Neural progenitor cell (in vitro differentiated cells): ENCODE data around the gene FAM234A. TPM values are rescaled to one million over a fixed set of nuclear protein-coding genes. Genes with fewer than 3 reads are reported as not detected.

Experiments used
- DNase-seq: peaks from one replicate; pipeline ENCODE4 v3.0.0-alpha.2; 2016; ENCODE audit warnings: low spot score
- H2AFZ ChIP-seq: fragments of 200-600 bp; sonication (generic); replicated peaks from 2 replicates; pipeline ENCODE4 v1.6.1; 2016; ENCODE audit warnings: antibody characterized with exemption
- H3F3A ChIP-seq: fragments of 200-600 bp; sonication (generic); 2 replicates; pipeline ENCODE4 v1.6.1; 2016; ENCODE audit warnings: antibody characterized with exemption, low read depth
- H3K27ac ChIP-seq: fragments of 200-600 bp; sonication (generic); 2 replicates; pipeline ENCODE4 v1.5.1; 2016; ENCODE audit warnings: mild to moderate bottlenecking
- H3K27me3 ChIP-seq: fragments of 200-600 bp; sonication (generic); 2 replicates; pipeline ENCODE4 v1.6.1; 2016; ENCODE audit warnings: mild to moderate bottlenecking, moderate library complexity
- H3K36me3 ChIP-seq: fragments of 200-600 bp; sonication (generic); 2 replicates; pipeline ENCODE4 v1.5.1; 2016
- H3K4me1 ChIP-seq: fragments of 200-600 bp; sonication (generic); 2 replicates; pipeline ENCODE4 v1.6.1; 2016; ENCODE audit warnings: mixed run types
- H3K4me2 ChIP-seq: fragments of 200-600 bp; sonication (generic); 2 replicates; pipeline ENCODE4 v1.6.1; 2016
- H3K4me3 ChIP-seq: fragments of 200-600 bp; sonication (generic); 2 replicates; pipeline ENCODE4 v1.5.1; 2016
- H3K79me2 ChIP-seq: fragments of 200-600 bp; sonication (generic); 2 replicates; pipeline ENCODE4 v1.6.1; 2016; ENCODE audit warnings: low read depth
- H3K9ac ChIP-seq: fragments of 200-600 bp; sonication (generic); 2 replicates; pipeline ENCODE4 v1.6.1; 2016
- H3K9me3 ChIP-seq: fragments of 200-600 bp; sonication (generic); 2 replicates; pipeline ENCODE4 v1.5.1; 2016; ENCODE audit warnings: low read depth
- H4K20me1 ChIP-seq: fragments of 200-600 bp; sonication (generic); 2 replicates; pipeline ENCODE4 v1.6.1; 2016; ENCODE audit warnings: low read depth
- H3K27ac Mint-ChIP-seq: 3 replicates; pipeline ENCODE4 v1.8.0; 2021; ENCODE audit warnings: mixed read lengths
- H3K27me3 Mint-ChIP-seq: 2 replicates; pipeline ENCODE4 v1.8.0; 2022; ENCODE audit warnings: low read depth, mild to moderate bottlenecking, inconsistent platforms, moderate library complexity, mixed read lengths; ENCODE audit not compliant: insufficient read depth
- H3K36me3 Mint-ChIP-seq: 3 replicates; pipeline ENCODE4 v1.8.0; 2021; ENCODE audit warnings: mixed read lengths
- H3K4me1 Mint-ChIP-seq: 3 replicates; pipeline ENCODE4 v1.8.0; 2021; ENCODE audit warnings: mixed read lengths
- H3K4me3 Mint-ChIP-seq: 3 replicates; pipeline ENCODE4 v1.8.0; 2021; ENCODE audit warnings: mild to moderate bottlenecking, moderate library complexity, mixed read lengths
- H3K9me3 Mint-ChIP-seq: 3 replicates; pipeline ENCODE4 v1.8.0; 2020; ENCODE audit warnings: mixed read lengths
- CTCF ChIP-seq: fragments of 200-600 bp; sonication (generic); IDR thresholded peaks from 2 replicates; pipeline ENCODE4 v1.5.1; 2017; ENCODE audit warnings: antibody characterized with exemption, mild to moderate bottlenecking
- EZH2 ChIP-seq: fragments of 200-600 bp; sonication (generic); IDR thresholded peaks from 2 replicates; pipeline ENCODE4 v1.6.1; 2017; ENCODE audit warnings: antibody characterized with exemption, mild to moderate bottlenecking, moderate library complexity
- EZH2phosphoT487 ChIP-seq: fragments of 200-600 bp; sonication (generic); IDR thresholded peaks from 2 replicates; pipeline ENCODE4 v1.6.1; 2017; ENCODE audit warnings: antibody characterized with exemption
- total RNA-seq: library from RNA; depleted of rRNA; stranded (reverse); fragments of >200 nt; gene quantifications from 2 replicates; pipeline ENCODE4 v1.2.3, GENCODE V29; 2015; ENCODE audit warnings: low replicate concordance

Gene FAM234A
- total RNA-seq, 1 donor from 2014 or later: 115 TPM

- no peak overlapping the region for H2AFZ ChIP-seq
- Mint-ChIP-seq H3K27me3 (peaks cover 2% of the 10 kb centered on the region), H3K36me3 (peaks cover 13% of the 10 kb centered on the region), H3K9me3 (peaks cover 5% of the 10 kb centered on the region), H3K4me1 (no peaks in the 10 kb centered on the region), H3K4me3 (no peak overlapping the region), H3K27ac (no peak overlapping the region)
- H3K4me3 ChIP-seq: no peak overlapping the region
- no peak for DNase-seq
- no peak overlapping the region for H3K27ac ChIP-seq
- H3K9me3 ChIP-seq: no peaks in the 10 kb centered on the region
- H3F3A ChIP-seq: no peaks in the 10 kb centered on the region
- H3K4me1 ChIP-seq: no peaks in the 10 kb centered on the region
- TF ChIP-seq CTCF (no peak), EZH2phosphoT487 (no peak), EZH2 (no peak)
- H4K20me1 ChIP-seq: no peaks in the 10 kb centered on the region
- H3K36me3 ChIP-seq: no peaks in the 10 kb centered on the region
- H3K9ac ChIP-seq: no peak overlapping the region
- no peak overlapping the region for H3K4me2 ChIP-seq
- no peaks in the 10 kb centered on the region for H3K79me2 ChIP-seq
- no peaks in the 10 kb centered on the region for H3K27me3 ChIP-seq
These were observed 55.5 kb downstream of the FAM234A start for GRCh38 chr16:290015-290680.

- H3K9me3 ChIP-seq: no peaks in the 10 kb centered on the region
- H2AFZ ChIP-seq: no peak overlapping the region
These were observed 56.2 kb downstream of the FAM234A start for GRCh38 chr16:290681-291405.

GRCh38 chr16:291539-291938, 56.9 kb downstream of the FAM234A start:
- no peak overlapping the region for H3K4me3 Mint-ChIP-seq
- Histone ChIP-seq H3K4me3 (no peak overlapping the region), H3K9ac (no peak overlapping the region), H3K4me1 (no peaks in the 10 kb centered on the region), H4K20me1 (no peaks in the 10 kb centered on the region), H3K4me2 (no peak overlapping the region), H3K36me3 (no peaks in the 10 kb centered on the region), H2AFZ (no peak overlapping the region), H3F3A (no peaks in the 10 kb centered on the region), H3K27ac (no peak overlapping the region), H3K27me3 (no peaks in the 10 kb centered on the region), H3K9me3 (no peaks in the 10 kb centered on the region), H3K79me2 (no peaks in the 10 kb centered on the region)
- no peak overlapping the region for H3K27ac Mint-ChIP-seq
- H3K4me1 Mint-ChIP-seq: no peaks in the 10 kb centered on the region
- H3K27me3 Mint-ChIP-seq: peaks cover 2% of the 10 kb centered on the region
- no peak for DNase-seq
- peaks cover 10% of the 10 kb centered on the region for H3K36me3 Mint-ChIP-seq
- no peak for TF ChIP-seq EZH2phosphoT487
- TF ChIP-seq EZH2: no peak
- no peak for TF ChIP-seq CTCF
- H3K9me3 Mint-ChIP-seq: peaks cover 3% of the 10 kb centered on the region

More at GRCh38 chr16:290681-291405, 56.2 kb downstream of the FAM234A start:
- Histone ChIP-seq H4K20me1 (no peaks in the 10 kb centered on the region), H3K36me3 (no peaks in the 10 kb centered on the region), H3K4me3 (no peak overlapping the region), H3K4me2 (no peak overlapping the region), H3K9ac (no peak overlapping the region), H3K27me3 (no peaks in the 10 kb centered on the region), H3K27ac (no peak overlapping the region), H3F3A (no peaks in the 10 kb centered on the region), H3K79me2 (no peaks in the 10 kb centered on the region), H3K4me1 (no peaks in the 10 kb centered on the region)
- no peak for DNase-seq
- TF ChIP-seq EZH2 (no peak), CTCF (no peak), EZH2phosphoT487 (no peak)
- Mint-ChIP-seq H3K36me3 (peaks cover 13% of the 10 kb centered on the region), H3K9me3 (peaks cover 5% of the 10 kb centered on the region), H3K4me1 (no peaks in the 10 kb centered on the region), H3K27ac (no peak overlapping the region), H3K4me3 (no peak overlapping the region), H3K27me3 (peaks cover 3% of the 10 kb centered on the region)
